ENCODE measurements around the gene PYGB.
"Not testable (repeated sequence)": the region's sequence is repeated elsewhere in the genome, so short reads cannot be mapped to it uniquely, and the experiment has no call there.

The PYGB gene

DNA sequence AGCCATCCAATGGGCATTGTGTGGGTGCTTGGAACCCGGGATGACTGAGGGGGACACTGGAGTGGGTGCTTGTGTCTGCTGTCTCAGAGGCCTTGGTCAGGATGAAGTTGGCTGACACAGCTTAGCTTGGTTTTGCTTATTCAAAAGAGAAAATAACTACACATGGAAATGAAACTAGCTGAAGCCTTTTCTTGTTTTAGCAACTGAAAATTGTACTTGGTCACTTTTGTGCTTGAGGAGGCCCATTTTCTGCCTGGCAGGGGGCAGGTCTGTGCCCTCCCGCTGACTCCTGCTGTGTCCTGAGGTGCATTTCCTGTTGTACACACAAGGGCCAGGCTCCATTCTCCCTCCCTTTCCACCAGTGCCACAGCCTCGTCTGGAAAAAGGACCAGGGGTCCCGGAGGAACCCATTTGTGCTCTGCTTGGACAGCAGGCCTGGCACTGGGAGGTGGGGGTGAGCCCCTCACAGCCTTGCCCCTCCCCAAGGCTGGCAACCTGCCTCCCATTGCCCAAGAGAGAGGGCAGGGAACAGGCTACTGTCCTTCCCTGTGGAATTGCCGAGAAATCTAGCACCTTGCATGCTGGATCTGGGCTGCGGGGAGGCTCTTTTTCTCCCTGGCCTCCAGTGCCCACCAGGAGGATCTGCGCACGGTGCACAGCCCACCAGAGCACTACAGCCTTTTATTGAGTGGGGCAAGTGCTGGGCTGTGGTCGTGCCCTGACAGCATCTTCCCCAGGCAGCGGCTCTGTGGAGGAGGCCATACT lies 49.4 kb downstream of the PYGB start:
- DNase-seq = no peak

DNA sequence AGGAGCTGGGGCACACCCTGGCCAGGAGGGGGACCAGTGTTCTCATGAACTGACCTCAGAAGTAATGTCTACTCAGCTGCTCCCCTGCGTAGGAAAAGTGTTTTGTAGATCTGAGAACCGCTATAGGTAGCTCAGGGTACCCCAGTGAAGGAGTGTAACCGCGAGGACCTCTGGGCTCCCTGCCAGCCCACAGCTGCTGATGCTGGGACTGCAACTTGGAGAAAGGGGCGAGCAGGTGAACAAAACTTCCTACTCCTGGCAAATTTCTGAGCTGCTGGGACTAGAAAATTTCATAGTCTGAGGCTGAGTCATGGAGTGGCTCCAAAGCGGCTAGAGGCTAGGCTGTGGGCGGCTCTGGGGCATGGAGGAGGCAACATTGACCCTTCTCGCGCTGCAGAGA lies 51.9 kb downstream of the PYGB start:
- DNase-seq = peak; percentile 5

DNA sequence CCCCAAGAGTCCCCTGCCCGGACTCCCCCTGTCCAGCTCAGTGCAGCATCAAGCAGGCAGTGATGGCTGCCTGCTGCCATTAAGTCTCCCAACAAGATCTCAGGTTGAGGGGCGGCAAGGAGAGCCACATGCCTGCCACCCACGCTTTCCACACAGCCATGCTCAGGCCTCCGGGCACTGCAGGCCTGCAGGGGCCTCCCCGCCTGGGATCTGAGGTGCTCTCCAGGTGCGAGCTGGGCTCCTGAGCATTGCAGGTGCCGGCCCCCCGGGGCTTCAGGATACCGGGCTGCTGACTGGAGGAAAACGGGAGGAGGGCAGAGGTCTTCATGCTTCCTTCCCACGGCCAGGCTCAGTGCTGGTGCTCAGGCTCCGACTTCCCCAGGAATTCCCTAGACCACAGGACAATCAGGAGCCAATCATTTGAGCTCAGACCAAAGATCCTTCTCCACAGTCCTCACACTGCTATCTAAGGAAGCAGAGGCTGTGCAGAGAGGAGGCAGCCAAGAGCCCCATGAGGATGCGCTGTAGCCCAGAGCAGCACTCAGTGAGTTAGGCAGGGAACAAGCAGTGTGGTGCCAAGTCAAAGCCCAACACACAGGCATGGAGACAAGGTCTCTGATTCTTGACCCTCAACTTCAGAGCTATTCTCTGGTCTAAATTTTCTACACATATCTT lies 52.7 kb downstream of the PYGB start:
- DNase-seq = no peak

DNA sequence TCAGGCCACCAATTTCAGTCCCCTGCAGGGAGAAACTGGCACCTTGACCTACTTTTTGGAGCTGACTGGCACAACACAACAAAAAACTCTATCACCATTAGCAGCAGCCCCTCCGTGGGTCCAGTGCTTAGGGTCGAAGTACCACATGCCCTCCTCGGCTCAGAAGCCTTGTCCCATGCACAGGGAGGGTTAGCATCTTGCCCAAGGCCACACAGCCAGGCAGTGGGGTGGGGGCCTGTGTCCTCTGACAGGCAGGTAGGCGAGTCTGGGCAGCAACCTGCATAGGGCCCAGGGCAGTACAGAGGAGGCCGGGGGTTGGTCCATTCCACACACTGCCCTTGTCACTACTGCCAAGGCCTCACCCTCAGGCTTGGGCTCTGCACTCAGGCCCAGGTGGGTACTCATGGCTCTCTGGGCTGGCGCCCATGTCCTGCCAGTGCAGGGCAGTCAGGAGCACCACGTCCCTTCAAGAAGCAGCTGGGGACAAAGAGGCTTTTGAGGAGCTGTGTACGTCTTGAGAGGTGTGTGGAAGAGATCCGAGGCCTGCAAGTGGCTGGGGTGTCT lies 53.6 kb downstream of the PYGB start:
- DNase-seq = no peak

DNA sequence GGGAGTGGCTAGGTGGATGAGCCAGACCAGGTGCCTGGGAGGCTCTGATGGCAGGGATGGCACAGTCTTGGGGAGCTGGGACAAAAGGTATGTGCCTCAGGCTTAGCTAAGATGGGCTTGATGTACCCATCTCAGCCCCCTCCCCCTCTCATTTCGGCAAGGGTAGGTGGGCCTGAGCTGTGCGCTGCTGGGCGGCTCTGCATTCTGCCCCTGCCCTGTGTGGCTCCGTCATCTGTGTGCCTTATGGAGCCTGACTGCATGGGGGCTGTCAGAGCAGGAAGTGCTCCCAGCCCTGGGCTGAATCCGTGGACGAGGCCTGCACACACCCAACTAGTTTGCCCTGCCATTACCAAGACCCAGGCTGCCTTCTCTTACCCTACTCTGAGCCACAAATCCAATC lies 54.7 kb downstream of the PYGB start:
- no peak for DNase-seq

DNA sequence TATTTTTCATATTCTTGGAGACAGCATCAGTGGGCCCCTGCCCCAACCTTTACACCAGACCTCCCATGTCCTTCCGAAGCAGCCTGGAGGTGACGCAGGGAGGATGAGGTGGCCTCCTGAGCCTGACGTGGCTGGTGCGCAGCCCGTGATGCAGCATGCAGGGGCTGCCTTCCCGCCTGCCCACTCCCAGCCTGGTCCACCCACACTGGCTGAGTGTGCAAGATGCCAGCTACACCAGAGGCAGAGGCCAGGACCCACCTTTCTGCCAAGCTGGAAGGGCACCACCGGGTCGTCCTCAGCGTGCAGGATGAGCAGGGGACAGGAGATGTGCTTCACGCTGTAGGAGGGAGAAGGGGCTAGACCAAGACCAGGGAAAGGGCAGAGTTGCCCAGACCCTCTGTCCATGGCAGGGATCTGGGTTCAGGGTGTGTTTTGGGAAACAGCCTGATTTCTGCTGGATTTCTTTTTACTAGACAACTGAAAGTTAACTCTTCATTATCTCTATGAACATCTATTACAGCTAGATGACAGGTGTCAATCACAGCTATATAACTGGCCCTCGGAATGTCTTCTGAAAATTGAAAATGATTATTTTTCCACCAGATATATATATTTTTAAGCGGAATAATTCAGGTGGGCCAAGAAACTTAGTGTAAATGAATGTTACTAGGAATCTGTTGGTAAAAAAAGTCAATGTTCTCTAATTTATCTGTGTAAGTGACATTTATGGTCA lies 55.6 kb downstream of the PYGB start:
- DNase-seq = no peak

DNA sequence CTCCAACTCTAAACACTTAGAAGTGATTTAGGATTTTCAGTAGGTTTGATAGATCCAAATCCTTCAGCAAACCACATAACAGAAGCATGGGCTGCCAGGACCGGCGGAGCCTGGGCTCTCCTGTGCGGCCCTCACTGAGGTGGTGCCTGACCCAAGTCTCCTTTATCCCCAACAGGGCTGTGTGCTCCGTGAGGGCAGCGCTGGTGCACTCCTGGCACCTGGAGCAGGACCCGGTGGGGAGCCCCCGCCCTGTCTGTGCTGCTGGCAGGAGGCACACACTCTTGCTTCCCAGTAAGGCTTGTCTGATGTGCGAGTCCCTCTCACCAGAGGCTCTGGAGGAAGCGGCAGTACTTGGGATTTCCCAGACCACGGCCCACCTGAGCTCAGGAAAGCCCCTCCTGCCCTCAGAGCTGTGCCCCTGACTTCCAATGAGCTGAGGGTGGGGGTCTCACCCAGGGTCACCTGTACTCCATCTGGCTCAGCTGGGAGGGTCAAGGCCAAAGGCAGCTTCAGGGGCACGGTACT lies 56.2 kb downstream of the PYGB start:
- no peak for DNase-seq

DNA sequence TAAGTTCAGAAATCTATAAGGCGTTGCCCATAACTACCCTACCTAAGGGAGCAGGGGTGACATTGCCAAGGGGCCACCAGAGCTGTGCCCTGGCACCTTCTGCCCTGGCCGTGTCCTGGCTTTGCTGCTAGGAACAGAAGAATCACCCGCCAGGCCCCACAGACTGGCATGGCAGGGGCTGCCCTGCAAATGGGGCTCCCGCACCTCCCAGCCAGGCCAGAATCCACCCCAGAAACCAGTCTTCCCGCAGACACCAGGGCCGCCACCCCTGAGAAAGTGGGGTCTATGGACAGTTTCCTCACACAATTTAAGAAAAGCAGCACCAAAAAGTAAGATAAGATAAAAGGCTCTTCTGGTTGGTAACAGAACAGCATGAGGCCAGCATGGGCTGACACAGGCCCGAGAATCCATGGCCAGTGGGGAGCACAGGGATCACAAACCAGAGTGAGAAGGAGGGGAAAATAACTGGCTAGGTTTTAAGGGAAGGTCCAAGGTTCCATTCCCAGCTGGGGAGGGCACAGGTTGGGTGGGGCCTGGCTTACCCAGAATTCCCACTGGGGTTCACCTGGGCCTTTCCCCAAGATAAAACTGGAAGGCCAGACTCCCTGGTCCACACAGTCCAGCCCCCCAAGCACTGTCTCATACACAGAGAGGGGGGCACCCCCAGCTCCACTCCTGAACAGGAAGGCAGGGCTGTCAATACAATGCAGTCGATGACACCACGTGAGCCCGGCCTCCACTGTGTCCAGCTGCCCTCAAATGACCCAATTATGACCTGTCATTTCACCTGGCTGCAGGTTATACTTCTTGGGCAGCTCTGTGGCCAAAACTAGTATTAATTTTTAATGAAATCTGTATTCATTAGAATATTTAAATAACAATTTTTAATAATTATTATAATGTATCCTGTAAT lies 59.4 kb downstream of the PYGB start:
- DNase-seq = no peak

DNA sequence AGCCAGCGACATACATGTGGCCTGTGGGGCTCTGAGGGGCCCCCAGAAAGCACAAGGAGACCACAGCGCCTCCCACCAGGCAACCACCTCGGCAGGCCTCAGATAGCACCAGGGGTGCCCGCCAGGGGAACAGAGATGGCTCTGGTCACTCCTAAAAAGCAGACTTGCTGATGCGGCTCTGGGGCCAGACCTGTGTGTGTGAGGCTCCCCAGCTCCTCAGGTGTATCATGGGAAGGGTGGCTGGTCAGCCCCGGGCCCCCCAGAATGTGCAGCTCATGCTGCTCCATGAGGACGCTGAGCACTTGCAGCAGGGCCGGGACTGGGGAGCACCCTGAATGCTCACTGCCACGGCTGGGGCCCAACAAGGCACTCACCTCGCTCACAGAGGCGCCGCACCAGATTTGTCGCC lies 60.2 kb downstream of the PYGB start:
- no peak for DNase-seq

DNA sequence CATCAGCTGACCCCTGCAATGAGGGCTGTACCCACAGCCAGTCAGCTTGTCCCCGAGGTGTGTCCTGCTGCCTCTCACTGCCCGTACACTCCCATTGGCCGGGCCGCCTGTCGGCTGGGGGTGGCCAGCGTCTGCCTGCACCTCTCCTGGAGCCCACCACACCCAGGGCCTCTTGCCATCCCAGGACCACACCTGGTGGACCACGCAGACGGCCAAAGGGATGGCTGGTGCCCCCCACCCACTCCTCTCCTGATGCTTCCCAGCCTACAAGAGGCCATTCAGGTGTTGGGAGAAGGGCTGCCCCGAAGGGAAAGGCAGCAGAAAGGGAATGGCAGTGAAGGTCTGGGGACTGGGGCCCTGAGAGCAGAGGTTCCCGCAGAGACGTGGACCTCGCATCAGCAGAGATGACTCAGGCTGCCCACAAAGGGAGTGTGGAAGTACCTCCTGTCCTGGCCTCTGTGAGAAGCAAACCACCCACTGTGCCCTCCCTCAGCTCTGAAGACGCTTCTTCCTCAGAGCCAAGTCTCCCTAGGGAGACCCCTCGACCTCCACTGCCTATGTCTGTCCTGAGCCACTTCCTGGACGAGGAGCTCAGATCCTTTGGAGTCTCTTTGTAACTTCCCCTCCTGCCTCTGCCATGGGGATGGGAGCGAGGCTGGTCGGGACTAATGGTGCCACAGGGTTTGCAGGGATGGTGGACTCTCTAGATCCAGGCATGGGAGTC lies 60.9 kb downstream of the PYGB start:
- DNase-seq = no peak

DNA sequence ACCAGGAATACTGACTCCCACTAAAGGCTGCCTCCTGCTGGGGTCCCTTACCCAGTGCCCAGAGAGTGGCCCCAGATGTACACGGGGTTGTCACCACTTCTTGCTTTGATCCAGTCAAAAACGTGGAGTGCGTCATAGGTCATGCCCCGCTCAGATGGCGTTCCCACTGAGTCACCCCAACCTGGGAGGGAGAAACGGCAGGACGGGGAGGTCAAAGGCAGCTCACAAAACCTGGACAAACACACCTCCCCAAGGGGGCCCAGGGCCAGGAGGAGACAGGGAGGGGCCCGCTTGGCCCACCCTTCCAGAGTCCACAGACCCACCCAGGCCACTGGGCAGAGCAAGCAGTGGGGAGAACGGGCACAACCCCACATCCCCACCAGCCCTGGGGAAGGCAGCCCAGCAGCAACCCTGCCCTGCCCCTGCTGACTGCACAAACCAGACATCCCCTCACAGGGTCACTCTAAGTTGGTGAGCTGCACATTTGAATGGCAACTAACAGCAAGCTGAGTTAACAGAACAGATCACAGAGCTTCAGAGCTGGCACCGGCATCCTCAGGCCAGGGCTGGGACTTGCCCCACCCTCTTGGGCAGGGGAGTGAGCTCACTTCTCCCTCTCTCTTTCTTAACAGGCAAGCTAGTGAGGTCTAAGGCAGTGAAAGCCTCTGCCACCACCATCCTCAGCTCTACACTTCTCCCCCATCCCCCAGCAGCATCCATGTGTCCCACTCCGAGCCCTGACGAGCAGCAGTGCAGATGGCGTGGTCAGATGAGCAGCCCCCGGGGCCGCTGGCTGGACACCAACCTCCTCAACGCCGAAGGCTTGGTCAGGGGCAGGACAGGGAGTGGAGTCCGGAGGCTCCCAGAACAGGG lies 61.7 kb downstream of the PYGB start:
- DNase-seq = no peak

DNA sequence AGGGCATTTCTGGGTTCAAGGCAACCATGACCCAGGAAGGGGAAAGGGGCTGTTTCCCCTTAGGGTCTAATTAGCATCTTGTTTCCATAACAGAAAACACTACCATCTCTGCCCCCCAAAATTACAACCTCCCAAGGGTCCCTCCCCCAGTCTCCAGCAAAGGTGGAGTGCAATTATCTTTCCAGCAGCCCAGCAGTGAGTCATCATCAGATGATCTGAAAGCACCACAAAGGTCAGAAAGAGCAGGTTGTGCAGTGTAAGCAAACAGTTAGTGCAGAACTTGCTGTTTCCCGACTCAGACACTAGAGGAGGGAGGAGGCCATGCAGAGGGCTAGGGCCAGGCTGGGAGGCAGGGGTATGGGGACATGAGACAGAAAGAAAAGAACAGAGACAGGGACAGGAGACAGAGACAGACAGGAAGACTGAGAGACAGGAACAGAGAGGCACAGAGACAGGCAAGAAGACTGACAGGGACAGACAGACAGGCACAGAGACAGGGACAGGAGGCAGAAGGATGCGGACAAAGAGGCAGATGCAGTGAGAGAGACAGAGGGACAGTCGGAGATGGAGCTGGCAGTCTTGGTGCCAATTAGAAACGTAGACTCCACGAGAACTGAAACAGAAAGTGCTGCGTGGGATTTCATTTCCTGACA lies 62.5 kb downstream of the PYGB start:
- peak; percentile 42 for DNase-seq

DNA sequence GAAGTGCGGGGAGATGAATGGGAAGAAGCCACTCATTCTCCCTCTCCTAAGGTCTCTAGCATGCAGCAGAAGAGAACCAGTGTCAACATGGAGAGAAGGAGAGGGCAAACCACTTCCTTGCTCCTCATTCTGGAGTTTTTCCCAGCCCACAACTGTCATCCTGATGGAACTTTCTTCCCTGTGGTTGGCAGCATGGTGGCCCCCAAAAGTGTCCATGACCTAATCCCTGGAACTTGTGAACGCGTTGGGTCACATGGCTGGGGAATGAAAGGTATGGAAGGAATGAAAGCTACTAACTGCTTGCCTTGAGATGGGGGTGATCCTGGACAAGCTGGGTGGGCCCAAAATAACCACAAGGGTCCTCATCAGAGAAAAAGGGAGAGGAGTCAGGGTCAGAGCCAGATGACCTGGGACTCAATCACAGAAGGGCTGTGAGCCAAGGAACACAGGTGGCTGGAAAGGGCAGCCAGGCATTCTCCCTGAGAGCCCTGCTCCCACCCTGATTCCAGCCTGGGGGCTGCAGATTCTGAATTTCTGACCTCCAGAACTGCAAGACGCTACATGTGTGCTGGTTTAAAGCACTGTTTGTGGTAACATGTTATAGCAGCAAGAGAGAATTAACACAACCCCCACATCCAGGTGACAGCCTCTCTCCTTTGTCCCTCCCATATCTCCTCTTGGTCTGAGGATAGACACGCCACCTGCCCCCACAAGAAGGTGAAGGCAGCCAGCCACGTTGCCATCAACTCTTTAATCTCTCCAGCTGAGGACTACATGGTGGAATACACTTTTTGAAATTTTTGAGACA lies 63.2 kb downstream of the PYGB start:
- no peak for DNase-seq

DNA sequence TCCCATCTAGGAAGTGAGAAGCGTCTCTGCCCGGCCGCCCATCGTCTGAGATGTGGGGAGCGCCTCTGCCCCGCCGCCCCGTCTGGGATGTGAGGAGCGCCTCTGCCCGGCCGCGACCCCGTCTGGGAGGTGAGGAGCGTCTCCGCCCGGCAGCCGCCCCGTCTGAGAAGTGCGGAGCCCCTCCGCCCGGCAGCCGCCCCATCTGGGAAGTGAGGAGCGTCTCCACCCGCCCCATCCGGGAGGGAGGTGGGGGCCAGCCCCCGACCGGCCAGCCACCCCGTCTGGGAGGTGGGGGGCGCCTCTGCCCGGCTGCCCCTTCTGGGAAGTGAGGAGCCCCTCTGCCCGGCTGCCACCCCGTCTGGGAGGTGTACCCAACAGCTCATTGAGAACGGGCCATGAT lies 64.8 kb downstream of the PYGB start:
- DNase-seq = not testable (repeated sequence)

DNA sequence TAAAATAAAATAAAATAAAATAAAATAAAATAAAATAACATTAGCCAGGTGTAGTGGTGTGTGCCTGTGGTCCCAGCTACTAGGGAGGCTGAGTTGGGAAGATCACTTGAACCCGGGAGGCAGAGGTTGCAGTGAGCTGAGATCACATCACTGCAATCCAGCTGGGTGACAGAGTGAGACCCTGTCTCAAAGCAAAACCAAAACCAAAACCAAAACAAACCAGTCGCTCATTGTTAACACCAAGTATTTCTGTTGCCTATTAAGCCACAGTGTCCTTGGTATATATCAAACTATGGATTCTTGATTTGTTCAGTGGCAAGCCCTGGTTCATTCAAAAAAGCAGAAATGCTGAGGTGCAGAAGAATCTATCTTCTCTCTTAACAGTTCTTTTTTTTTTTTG lies 65.7 kb downstream of the PYGB start:
- DNase-seq = peak; percentile 24

DNA sequence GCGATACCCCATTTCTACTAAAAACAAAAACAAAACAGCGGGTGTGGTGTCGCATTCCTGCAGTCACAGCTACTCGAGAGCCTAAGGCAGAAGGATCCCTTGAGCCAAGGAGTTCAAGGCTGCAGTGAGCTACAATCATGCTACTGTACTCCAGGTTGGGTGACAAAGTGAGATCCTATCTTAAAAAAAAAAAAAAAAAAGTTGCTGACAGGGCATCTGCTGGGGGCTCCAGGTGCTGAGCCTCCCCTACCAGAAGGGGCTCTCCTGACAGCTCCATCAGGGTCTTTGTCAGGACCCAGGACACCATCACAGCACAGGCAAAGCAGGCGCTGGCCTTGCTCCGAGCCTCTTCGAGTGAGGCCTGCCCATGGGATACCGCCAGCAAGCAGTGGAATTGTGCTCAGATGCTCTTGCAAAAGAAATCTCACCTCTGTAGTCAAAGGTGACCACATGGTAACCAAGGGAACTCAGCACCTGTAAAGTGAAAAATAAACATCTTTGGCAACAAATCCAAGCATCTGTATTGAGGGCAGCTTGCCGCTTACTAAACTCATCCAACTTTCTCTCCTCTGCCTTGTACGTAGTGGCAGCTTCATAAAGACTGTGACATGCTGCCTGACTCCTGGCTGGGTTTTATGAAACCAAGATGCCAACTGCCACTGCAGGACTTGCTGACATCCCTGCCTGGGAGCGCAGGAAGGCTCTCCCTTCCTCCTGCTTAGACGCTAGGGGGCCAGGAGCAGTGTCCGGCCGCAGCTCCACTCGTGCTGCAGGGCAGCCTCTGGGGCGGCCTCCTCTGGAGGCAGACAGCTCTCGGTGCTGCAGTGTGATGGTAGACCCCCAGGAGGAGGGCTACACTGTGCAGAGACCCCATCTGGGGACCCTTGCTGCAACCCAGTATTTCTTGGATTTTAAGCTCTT lies 66.9 kb downstream of the PYGB start:
- no peak for DNase-seq

DNA sequence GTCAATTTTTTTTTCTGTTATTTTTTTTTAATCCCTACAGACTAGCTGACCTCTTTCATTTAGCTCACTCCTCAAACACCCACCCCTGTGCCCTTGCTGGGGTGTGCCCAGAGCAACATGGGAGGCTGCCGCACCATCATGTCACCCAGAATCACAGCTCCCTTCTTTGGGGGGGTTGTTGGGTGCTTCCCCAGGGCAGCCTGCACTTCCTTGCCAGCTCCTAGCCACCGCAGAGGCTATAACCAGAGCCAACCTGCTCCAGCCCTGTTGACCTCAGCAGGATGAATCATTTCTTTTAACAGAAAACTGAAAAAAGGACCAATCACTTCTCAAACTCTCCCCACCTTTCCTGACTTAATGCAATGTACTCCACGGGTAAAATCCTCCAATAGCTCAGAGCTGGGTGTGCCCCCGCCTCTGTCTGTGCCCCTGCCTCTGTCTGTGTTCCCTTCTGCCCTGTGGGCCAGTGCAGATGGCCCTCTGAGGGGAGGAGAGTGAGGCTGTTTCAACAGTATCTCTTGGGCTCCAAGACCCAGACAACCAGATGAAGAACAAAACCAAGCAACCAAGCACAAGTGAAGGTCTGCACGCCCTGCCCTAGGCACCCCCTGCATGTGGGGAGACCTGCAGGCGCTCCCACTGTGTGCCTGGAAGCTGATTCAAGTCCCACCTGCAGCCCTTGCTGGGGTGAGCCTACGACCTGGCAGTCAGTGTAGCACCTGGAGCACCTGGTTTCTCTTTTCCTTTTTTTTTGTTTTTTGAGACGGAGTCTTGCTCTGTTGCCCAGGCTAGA lies 67.7 kb downstream of the PYGB start:
- DNase-seq = no peak

Data from DMS79 treated with DMSO at 0.1 percent for 48 hours (cell line).